ENCODE data around the gene CNN1. TPM values are rescaled to one million over a fixed set of nuclear protein-coding genes. Genes with fewer than 3 reads are reported as not detected.

CNN1 gene
- total and polyA plus RNA-seq, 9 of the 15 experiments (the other 6 are each of a cell fraction or from before 2014, with no cell fraction given) = 0.23 to 10.6 (median 5.2) TPM

DNA sequence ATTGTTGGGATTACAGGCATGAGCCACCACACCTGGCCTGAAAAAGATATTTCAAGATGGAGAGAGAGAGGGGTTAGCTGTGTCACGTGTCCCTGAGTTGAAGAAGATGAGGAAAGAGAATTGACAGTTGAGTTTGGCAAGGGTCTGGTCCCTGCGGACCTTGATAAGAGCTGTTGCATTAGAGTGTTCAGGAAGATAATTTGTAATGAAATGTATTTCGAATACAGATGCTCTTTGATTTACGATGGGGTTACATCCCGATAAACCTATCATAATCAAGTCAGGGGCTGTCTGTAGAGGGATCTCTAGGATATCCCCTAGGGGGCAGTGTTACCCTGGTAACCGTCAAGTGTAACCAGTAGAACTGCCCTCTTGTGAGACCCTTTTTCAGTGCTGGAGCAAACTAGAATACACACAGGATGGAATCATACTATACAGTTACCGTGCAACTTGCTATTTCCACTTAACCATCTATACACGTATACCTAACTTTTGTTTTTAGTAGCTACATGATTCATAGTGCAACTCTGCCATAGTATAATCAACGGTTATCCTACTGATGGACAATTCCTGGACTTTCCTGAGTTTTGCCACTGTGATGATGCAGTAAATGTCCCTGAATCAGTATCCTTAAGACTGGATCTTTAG is 21.9 kb downstream of the CNN1 start (continued):
- TF ChIP-seq, protein P1, sequence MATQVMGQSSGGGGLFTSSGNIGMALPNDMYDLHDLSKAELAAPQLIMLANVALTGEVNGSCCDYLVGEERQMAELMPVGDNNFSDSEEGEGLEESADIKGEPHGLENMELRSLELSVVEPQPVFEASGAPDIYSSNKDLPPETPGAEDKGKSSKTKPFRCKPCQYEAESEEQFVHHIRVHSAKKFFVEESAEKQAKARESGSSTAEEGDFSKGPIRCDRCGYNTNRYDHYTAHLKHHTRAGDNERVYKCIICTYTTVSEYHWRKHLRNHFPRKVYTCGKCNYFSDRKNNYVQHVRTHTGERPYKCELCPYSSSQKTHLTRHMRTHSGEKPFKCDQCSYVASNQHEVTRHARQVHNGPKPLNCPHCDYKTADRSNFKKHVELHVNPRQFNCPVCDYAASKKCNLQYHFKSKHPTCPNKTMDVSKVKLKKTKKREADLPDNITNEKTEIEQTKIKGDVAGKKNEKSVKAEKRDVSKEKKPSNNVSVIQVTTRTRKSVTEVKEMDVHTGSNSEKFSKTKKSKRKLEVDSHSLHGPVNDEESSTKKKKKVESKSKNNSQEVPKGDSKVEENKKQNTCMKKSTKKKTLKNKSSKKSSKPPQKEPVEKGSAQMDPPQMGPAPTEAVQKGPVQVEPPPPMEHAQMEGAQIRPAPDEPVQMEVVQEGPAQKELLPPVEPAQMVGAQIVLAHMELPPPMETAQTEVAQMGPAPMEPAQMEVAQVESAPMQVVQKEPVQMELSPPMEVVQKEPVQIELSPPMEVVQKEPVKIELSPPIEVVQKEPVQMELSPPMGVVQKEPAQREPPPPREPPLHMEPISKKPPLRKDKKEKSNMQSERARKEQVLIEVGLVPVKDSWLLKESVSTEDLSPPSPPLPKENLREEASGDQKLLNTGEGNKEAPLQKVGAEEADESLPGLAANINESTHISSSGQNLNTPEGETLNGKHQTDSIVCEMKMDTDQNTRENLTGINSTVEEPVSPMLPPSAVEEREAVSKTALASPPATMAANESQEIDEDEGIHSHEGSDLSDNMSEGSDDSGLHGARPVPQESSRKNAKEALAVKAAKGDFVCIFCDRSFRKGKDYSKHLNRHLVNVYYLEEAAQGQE (IDR thresholded peaks at IDR 0.05; ENCODE audit: borderline replicate concordance) = peak; percentile 92
- TF ChIP-seq, protein P1 (CRISPR knock-in tag; IDR thresholded peaks at IDR 0.05; ENCODE audit: low read depth) = no peak
- TF ChIP-seq, protein P2, sequence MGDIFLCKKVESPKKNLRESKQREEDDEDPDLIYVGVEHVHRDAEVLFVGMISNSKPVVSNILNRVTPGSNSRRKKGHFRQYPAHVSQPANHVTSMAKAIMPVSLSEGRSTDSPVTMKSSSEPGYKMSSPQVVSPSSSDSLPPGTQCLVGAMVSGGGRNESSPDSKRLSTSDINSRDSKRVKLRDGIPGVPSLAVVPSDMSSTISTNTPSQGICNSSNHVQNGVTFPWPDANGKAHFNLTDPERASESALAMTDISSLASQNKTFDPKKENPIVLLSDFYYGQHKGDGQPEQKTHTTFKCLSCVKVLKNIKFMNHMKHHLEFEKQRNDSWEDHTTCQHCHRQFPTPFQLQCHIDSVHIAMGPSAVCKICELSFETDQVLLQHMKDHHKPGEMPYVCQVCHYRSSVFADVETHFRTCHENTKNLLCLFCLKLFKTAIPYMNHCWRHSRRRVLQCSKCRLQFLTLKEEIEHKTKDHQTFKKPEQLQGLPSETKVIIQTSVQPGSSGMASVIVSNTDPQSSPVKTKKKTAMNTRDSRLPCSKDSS (IDR thresholded peaks at IDR 0.05; ENCODE audit: low read depth, partially characterized antibody) = no peak
- TF ChIP-seq YY1 (IDR thresholded peaks at IDR 0.05; ENCODE audit: borderline replicate concordance in 1 of 3, control insufficient read depth in 1 of 3, extremely low read depth in 1 of 3, insufficient read depth in 3 of 3, insufficient read length in 1 of 3, insufficient replicate concordance in 2 of 3, low read depth in 1 of 3, low read length in 2 of 3) (peak in 1 of 3 experiments; percentile 67), ZEB2 (IDR thresholded peaks at IDR 0.05) (peak; percentile 96), NEUROD1 (IDR thresholded peaks at IDR 0.05; ENCODE audit: borderline replicate concordance, low read depth, low read length, partially characterized antibody) (peak; percentile 36), CXXC5 (CRISPR knock-in tag; IDR thresholded peaks at IDR 0.05) (0 out of 2 replicates have a peak, but pooled peaks have one; percentile 50), LCOR (CRISPR knock-in tag; IDR thresholded peaks at IDR 0.05) (peak; percentile 90), ELF4 (CRISPR knock-in tag; IDR thresholded peaks at IDR 0.05) (0 out of 2 replicates have a peak, but pooled peaks have one; percentile 43), PREB (CRISPR knock-in tag; IDR thresholded peaks at IDR 0.05) (no peak)
- TF ChIP-seq, protein P3, sequence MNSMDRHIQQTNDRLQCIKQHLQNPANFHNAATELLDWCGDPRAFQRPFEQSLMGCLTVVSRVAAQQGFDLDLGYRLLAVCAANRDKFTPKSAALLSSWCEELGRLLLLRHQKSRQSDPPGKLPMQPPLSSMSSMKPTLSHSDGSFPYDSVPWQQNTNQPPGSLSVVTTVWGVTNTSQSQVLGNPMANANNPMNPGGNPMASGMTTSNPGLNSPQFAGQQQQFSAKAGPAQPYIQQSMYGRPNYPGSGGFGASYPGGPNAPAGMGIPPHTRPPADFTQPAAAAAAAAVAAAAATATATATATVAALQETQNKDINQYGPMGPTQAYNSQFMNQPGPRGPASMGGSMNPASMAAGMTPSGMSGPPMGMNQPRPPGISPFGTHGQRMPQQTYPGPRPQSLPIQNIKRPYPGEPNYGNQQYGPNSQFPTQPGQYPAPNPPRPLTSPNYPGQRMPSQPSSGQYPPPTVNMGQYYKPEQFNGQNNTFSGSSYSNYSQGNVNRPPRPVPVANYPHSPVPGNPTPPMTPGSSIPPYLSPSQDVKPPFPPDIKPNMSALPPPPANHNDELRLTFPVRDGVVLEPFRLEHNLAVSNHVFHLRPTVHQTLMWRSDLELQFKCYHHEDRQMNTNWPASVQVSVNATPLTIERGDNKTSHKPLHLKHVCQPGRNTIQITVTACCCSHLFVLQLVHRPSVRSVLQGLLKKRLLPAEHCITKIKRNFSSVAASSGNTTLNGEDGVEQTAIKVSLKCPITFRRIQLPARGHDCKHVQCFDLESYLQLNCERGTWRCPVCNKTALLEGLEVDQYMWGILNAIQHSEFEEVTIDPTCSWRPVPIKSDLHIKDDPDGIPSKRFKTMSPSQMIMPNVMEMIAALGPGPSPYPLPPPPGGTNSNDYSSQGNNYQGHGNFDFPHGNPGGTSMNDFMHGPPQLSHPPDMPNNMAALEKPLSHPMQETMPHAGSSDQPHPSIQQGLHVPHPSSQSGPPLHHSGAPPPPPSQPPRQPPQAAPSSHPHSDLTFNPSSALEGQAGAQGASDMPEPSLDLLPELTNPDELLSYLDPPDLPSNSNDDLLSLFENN (IDR thresholded peaks at IDR 0.05; ENCODE audit: low read depth in 2 of 2, low read length in 2 of 2) = peak in 1 of 2 experiments; percentile 86; a peak in 2 of 4 replicates
